Activated naive CD8-positive, alpha-beta T cell treated with anti-CD3 and anti-CD28 coated beads, Interleukin-2, amount 50 U/mL, for 24 hours (primary cell): ENCODE data around the gene PPIG.
"Not testable (repeated sequence)": the region's sequence is repeated elsewhere in the genome, so short reads cannot be mapped to it uniquely, and the experiment has no call there.

Experiments used
- ATAC-seq: fragments of 150-1000 bp; cut with Tn5 transposase; one replicate; pipeline ENCODE4 v1.10.0; 2021
- DNase-seq: peaks from one replicate; pipeline ENCODE4 v3.0.0; 2021
- H3K27ac Mint-ChIP-seq: one replicate; pipeline ENCODE4 v1.8.0; 2021; ENCODE audit warnings: mild to moderate bottlenecking, mixed read lengths
- H3K27me3 Mint-ChIP-seq: one replicate; pipeline ENCODE4 v1.8.0; 2021; ENCODE audit warnings: mixed read lengths
- H3K36me3 Mint-ChIP-seq: one replicate; pipeline ENCODE4 v1.8.0; 2021; ENCODE audit warnings: low read depth, mixed read lengths
- H3K4me1 Mint-ChIP-seq: one replicate; pipeline ENCODE4 v1.8.0; 2021; ENCODE audit warnings: mixed read lengths
- H3K4me3 Mint-ChIP-seq: one replicate; pipeline ENCODE4 v1.8.0; 2021; ENCODE audit warnings: mild to moderate bottlenecking, moderate library complexity, mixed read lengths
- H3K9me3 Mint-ChIP-seq: one replicate; pipeline ENCODE4 v1.8.0; 2021; ENCODE audit warnings: mixed read lengths

Gene PPIG

DNA sequence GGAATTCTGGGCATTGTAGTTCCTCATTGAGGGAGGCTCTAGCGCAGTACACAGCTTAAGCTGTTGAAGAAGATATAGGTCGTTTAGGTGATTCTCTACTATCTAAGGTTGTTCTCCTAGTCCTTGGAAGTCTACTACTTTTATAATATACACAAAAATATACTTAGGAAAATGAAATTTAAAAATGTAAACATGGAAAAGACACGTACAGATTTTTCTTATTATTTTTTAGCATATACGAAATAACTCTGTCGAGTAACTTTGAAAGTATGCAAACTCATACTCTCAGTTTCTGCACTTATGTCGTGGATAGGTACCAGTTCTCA is 10.2 kb upstream of the PPIG start:
- Mint-ChIP-seq H3K36me3 (peaks cover 8% of the 10 kb centered on the region), H3K4me3 (peak overlapping the region; percentile 99), H3K9me3 (no peaks in the 10 kb centered on the region), H3K4me1 (peaks cover 19% of the 10 kb centered on the region), H3K27me3 (no peaks in the 10 kb centered on the region), H3K27ac (peak overlapping the region; percentile 95)
- DNase-seq (no peak), ATAC-seq (no peak)

GRCh38 chr2:169574539-169574938 is 9.6 kb upstream of the PPIG start:
- H3K27me3 Mint-ChIP-seq, ATAC-seq, H3K36me3 Mint-ChIP-seq, DNase-seq, H3K4me3 Mint-ChIP-seq, H3K9me3 Mint-ChIP-seq, H3K27ac Mint-ChIP-seq: not testable (repeated sequence)
- H3K4me1 Mint-ChIP-seq = peaks cover 19% of the 10 kb centered on the region

DNA sequence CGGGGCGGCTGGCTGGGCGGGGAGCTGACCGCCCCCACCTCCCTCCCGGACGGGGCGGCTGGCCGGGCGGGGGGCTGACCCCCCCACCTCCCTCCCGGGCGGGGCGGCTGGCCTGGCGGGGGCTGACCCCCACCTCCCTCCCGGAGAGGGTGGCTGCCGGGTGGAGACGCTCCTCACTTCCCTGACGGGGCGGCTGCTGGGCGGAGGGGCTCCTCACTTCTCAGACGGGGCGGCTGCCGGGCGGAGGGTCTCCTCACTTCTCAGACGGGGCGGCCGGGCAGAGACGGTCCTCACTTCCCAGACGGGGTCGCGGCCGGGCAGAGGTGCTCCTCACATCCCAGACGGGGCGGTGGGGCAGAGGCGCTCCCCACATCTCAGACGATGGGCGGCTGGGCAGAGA is 8.9 kb upstream of the PPIG start:
- not testable (repeated sequence) for ATAC-seq, H3K27me3 Mint-ChIP-seq, H3K36me3 Mint-ChIP-seq, H3K9me3 Mint-ChIP-seq, H3K27ac Mint-ChIP-seq, H3K4me3 Mint-ChIP-seq, DNase-seq
- peaks cover 17% of the 10 kb centered on the region for H3K4me1 Mint-ChIP-seq

- peaks cover 6% of the 10 kb centered on the region for H3K9me3 Mint-ChIP-seq
- peaks cover 7% of the 10 kb centered on the region for H3K36me3 Mint-ChIP-seq
- ATAC-seq (no peak), DNase-seq (no peak)
- no peak overlapping the region for H3K4me3 Mint-ChIP-seq
- H3K27ac Mint-ChIP-seq = no peak overlapping the region
- no peaks in the 10 kb centered on the region for H3K27me3 Mint-ChIP-seq
- peaks cover 3% of the 10 kb centered on the region for H3K4me1 Mint-ChIP-seq
Measured at GRCh38 chr2:169579044-169579443, 5.1 kb upstream of the PPIG start.

DNA sequence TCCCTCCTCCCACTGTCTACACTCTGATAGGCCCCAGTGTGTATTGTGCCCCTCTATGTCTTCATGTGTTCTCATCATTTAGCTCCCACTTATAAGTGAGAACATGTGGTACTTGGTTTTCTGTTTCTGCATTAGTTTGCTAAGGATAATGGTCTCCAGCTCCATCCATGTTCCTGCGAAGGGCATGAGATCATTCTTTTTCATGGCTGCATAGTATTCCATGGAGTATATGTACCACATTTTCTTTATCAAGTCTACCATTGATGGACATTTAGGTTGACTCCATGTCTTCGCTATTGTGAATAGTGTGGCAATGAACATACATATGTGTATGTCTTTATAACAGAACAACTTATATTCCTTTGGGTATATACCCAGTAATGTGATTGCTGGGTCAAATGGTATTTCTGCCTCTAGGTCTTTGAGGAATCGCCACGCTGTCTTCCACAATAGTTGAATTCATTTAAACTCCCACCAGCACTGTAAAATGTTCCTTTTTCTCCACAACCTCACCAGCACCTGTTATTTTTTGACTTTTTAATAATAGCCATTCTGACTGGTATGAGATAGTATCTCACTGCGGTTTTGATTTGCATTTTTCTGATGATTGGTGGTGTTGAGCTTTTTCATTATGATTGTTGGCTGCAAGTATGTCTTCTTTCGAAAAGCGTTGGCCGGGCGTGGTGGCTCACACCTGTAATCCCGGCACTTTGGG is 1.4 kb upstream of the PPIG start:
- not testable (repeated sequence) for H3K27ac Mint-ChIP-seq, DNase-seq, H3K4me3 Mint-ChIP-seq, H3K9me3 Mint-ChIP-seq, ATAC-seq, H3K27me3 Mint-ChIP-seq
- H3K36me3 Mint-ChIP-seq = peaks cover 17% of the 10 kb centered on the region
- peaks cover 28% of the 10 kb centered on the region for H3K4me1 Mint-ChIP-seq

GRCh38 chr2:169583518-169583917 is 633 bp upstream of the PPIG start:
- H3K36me3 Mint-ChIP-seq = peaks cover 20% of the 10 kb centered on the region
- peaks cover 31% of the 10 kb centered on the region for H3K4me1 Mint-ChIP-seq
- DNase-seq = no peak
- ATAC-seq = no peak
- H3K27me3 Mint-ChIP-seq = no peaks in the 10 kb centered on the region
- no peak overlapping the region for H3K27ac Mint-ChIP-seq
- H3K9me3 Mint-ChIP-seq = peaks cover 6% of the 10 kb centered on the region
- H3K4me3 Mint-ChIP-seq = peak overlapping the region; percentile 99

- Mint-ChIP-seq H3K4me3 (peak overlapping the region; percentile 99), H3K27ac (peak overlapping the region; percentile 99), H3K36me3 (peaks cover 25% of the 10 kb centered on the region), H3K4me1 (peaks cover 46% of the 10 kb centered on the region), H3K9me3 (peaks cover 6% of the 10 kb centered on the region), H3K27me3 (no peaks in the 10 kb centered on the region)
- ATAC-seq (no peak), DNase-seq (no peak)
Measured at GRCh38 chr2:169585673-169586072, 1.5 kb downstream of the PPIG start.

DNA sequence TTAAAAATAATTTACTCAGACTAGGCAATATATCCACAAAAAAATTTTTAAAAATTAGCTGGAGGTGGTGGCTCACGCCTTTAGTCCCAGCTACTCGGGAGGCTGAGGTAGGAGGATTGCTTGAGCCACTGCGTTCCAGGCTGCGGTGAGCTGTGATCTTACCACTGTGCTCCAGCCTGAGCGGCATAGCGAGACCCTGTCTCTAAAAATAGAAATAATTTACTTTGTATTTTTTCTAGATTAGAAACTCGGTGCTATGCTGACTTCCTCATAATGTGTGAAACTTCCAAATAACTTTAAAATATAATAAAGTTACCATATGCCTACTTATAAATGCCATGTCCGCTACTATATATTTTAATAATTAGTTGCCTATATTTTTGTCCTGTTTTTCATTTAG is 6.7 kb downstream of the PPIG start:
- Mint-ChIP-seq H3K27me3 (no peaks in the 10 kb centered on the region), H3K4me3 (no peak overlapping the region), H3K27ac (no peak overlapping the region), H3K9me3 (no peaks in the 10 kb centered on the region), H3K4me1 (peaks cover 42% of the 10 kb centered on the region), H3K36me3 (peaks cover 14% of the 10 kb centered on the region)
- no peak for ATAC-seq
- no peak for DNase-seq

DNA sequence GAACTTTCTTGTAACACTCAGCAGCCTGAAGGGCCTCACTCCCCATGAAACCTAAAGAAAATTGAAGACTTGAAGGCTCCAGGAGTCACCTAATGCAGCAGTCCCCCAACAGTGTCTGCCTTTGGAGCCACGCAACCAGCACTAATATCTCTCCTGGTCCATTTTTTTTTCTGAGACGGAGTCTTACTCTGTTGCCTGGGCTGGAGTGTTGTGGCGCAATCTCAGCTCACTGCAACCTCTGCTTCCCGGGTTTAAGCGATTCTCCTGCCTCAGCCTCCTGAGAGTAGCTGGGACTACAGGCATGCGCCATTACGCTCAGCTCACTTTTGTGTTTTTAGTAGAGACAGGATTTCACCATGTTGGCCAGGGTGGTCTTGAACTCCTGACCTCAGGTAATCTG is 12.4 kb downstream of the PPIG start:
- peaks cover 22% of the 10 kb centered on the region for H3K4me1 Mint-ChIP-seq
- H3K27ac Mint-ChIP-seq, ATAC-seq: not testable (repeated sequence)

GRCh38 chr2:169598982-169599381 is 14.8 kb downstream of the PPIG start:
- no peaks in the 10 kb centered on the region for H3K9me3 Mint-ChIP-seq
- ATAC-seq = no peak
- H3K36me3 Mint-ChIP-seq = peaks cover 7% of the 10 kb centered on the region
- H3K4me3 Mint-ChIP-seq = no peak overlapping the region
- H3K27ac Mint-ChIP-seq = no peak overlapping the region
- no peak for DNase-seq
- peaks cover 22% of the 10 kb centered on the region for H3K4me1 Mint-ChIP-seq
- no peaks in the 10 kb centered on the region for H3K27me3 Mint-ChIP-seq

More for the DNA sequence above, 12.4 kb downstream of the PPIG start:
- not testable (repeated sequence) for DNase-seq, H3K4me3 Mint-ChIP-seq, H3K36me3 Mint-ChIP-seq, H3K9me3 Mint-ChIP-seq, H3K27me3 Mint-ChIP-seq

- ATAC-seq = no peak
- H3K9me3 Mint-ChIP-seq = no peaks in the 10 kb centered on the region
- no peaks in the 10 kb centered on the region for H3K27me3 Mint-ChIP-seq
- H3K4me3 Mint-ChIP-seq = no peak overlapping the region
- H3K36me3 Mint-ChIP-seq = peaks cover 11% of the 10 kb centered on the region
- peaks cover 22% of the 10 kb centered on the region for H3K4me1 Mint-ChIP-seq
- H3K27ac Mint-ChIP-seq = no peak overlapping the region
- DNase-seq = no peak
Measured at GRCh38 chr2:169599568-169599967, 15.4 kb downstream of the PPIG start.

DNA sequence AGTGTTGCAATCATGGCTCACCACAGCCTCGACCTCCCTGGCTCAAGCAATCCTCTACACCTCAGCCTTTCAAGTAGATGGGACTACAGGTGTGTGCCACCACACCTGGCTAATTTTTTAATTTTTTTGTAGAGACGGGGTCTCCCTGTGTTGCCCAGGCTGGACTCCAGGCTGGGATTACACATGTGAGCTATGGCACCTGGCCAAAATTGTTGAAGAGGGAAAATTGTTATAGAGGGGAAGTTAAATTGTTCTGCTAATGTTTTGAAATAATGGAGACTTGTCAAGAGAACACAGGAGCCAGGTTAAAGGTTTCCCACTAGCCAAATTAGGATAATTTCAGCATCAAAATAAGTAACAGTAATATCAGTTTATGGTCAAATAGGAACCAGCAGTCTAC is 25.1 kb downstream of the PPIG start:
- H3K27me3 Mint-ChIP-seq = no peaks in the 10 kb centered on the region
- ATAC-seq = no peak
- H3K36me3 Mint-ChIP-seq = peaks cover 62% of the 10 kb centered on the region
- no peaks in the 10 kb centered on the region for H3K9me3 Mint-ChIP-seq
- no peaks in the 10 kb centered on the region for H3K4me1 Mint-ChIP-seq
- no peak overlapping the region for H3K27ac Mint-ChIP-seq
- no peak for DNase-seq
- no peak overlapping the region for H3K4me3 Mint-ChIP-seq

DNA sequence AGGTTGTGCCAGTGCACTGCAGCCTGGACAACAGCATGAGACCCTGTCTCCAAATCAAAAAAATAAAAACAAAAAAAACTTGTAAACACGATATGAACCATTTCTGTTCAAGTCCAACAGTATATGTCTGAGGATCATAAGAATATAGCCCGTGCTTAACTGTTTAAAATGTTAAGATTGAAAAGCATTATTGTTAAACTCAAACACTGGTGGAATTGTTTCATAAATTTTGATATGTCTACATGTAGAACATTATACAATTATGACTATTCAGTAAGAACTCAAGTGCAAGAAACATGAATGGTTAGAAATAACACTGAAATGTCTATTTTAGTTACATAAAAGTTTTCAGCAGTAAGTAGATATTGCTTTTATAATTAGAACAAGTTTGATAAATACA is 29.7 kb downstream of the PPIG start:
- Mint-ChIP-seq H3K9me3 (peaks cover 8% of the 10 kb centered on the region), H3K36me3 (peaks cover 86% of the 10 kb centered on the region), H3K4me3 (no peak overlapping the region), H3K4me1 (peaks cover 5% of the 10 kb centered on the region), H3K27me3 (no peaks in the 10 kb centered on the region), H3K27ac (no peak overlapping the region)
- ATAC-seq (no peak), DNase-seq (no peak)

DNA sequence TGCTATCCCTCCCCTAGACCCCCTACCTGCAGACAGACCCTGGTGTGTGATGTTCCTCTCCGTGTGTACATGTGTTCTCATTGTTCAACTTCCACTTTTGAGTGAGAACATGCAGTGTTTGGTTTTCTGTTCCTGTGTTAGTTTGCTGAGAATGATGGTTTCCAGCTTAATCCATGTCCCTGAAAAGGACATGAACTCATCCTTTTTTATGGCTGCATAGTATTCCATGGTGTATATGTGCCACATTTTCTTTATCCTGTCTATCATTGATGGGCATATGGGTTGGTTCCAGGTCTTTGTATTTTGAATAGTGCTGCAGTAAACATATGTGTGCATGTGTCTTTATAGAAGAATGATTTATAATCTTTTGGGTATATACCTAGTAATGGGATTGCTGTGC is 31.8 kb downstream of the PPIG start:
- H3K4me3 Mint-ChIP-seq, H3K9me3 Mint-ChIP-seq, H3K27me3 Mint-ChIP-seq, H3K27ac Mint-ChIP-seq, DNase-seq, H3K4me1 Mint-ChIP-seq, ATAC-seq: not testable (repeated sequence)
- H3K36me3 Mint-ChIP-seq = peaks cover 80% of the 10 kb centered on the region

- H3K4me1 Mint-ChIP-seq = peaks cover 5% of the 10 kb centered on the region
- no peaks in the 10 kb centered on the region for H3K27me3 Mint-ChIP-seq
- H3K36me3 Mint-ChIP-seq = peaks cover 70% of the 10 kb centered on the region
- no peak for ATAC-seq
- H3K4me3 Mint-ChIP-seq = no peak overlapping the region
- DNase-seq = no peak
- no peak overlapping the region for H3K27ac Mint-ChIP-seq
- H3K9me3 Mint-ChIP-seq = peaks cover 8% of the 10 kb centered on the region
Measured at GRCh38 chr2:169619946-169620345, 35.8 kb downstream of the PPIG start.

DNA sequence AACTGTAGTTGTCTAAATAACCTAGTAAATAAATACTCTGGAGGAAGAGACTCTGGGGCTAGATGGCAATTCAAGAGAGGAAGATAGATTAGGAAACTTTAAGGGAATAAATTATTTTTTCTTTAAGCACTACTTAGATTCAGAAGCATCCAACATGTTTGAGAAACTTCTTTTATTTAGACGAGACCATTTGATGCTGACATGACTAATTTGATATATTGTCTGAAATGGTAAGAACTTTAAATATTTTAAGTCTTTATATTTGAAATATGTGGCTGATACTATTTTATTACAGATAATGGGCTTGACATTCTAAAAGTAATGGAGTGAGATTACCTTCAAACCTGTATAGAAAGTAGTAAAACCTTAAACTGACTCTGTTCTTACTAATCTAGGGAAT is 36.4 kb downstream of the PPIG start:
- peaks cover 4% of the 10 kb centered on the region for H3K9me3 Mint-ChIP-seq
- H3K4me3 Mint-ChIP-seq = no peak overlapping the region
- no peak overlapping the region for H3K27ac Mint-ChIP-seq
- no peak for DNase-seq
- H3K4me1 Mint-ChIP-seq = peaks cover 5% of the 10 kb centered on the region
- H3K27me3 Mint-ChIP-seq = no peaks in the 10 kb centered on the region
- H3K36me3 Mint-ChIP-seq = peaks cover 70% of the 10 kb centered on the region
- no peak for ATAC-seq
